ENCODE measurements around the gene HNRNPAB.
"Not testable (repeated sequence)": the region's sequence is repeated elsewhere in the genome, so short reads cannot be mapped to it uniquely, and the experiment has no call there.

HNRNPAB gene

DNA sequence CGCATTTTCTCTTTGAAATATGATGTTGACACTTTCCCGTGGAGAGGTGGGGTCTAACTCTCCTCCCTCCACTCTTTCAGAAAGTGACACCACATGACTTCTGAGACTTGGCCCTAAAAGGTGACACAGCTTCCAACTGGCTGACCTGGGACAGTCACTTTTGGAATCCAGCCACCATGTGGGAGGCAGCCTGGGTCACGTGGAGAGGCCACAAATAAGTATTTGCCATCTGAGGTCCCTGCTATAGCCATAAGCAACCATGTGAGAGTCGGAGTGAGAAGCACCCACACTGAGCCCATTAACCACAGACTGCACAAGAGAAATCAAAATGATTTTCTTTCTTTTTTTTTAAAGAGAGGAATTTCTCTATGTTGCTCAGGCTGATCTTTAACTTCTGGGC, 32.3 kb downstream of the HNRNPAB start:
- no peak for DNase-seq (ENCODE audit: low spot score)
- in situ Hi-C loops (cut with MboI; ENCODE audit: low pct_unique_long_range_greater_than_20kb, low sequenced_read_pairs, unreplicated experiment), result no loop called here
- TF ChIP-seq CTCF (IDR thresholded peaks at IDR 0.05; ENCODE audit: extremely low read depth, insufficient read depth, missing control alignments), result no peak

GRCh38 chr5:178237431-178238312, 33.3 kb downstream of the HNRNPAB start:
- no peak for DNase-seq (ENCODE audit: low spot score)
- TF ChIP-seq CTCF (IDR thresholded peaks at IDR 0.05; ENCODE audit: extremely low read depth, insufficient read depth, missing control alignments), result no peak
- in situ Hi-C loops (cut with MboI; ENCODE audit: low pct_unique_long_range_greater_than_20kb, low sequenced_read_pairs, unreplicated experiment), result no loop called here

DNA sequence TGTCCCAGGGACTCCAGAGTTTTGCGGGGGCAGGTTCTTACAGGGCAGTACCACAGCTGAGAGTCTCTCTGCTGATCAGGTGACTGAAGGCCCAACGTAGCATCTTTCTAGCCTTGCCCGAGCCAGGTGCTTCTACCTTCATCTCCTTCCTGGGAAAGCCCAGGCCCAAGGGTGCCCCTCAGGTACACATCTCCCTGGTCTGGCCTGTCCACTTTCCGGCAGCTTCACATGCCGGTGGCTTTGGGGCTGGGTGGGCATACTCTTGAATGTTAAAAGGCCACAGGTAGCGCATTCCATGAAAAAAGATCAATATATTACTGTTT, 33.9 kb downstream of the HNRNPAB start:
- no peak for DNase-seq (ENCODE audit: low spot score)
- in situ Hi-C loops (cut with MboI; ENCODE audit: low pct_unique_long_range_greater_than_20kb, low sequenced_read_pairs, unreplicated experiment), result no loop called here
- TF ChIP-seq CTCF (IDR thresholded peaks at IDR 0.05; ENCODE audit: extremely low read depth, insufficient read depth, missing control alignments), result no peak

- no peak for DNase-seq (ENCODE audit: low spot score)
- in situ Hi-C loops (cut with MboI; ENCODE audit: low pct_unique_long_range_greater_than_20kb, low sequenced_read_pairs, unreplicated experiment), result no loop called here
- TF ChIP-seq CTCF (IDR thresholded peaks at IDR 0.05; ENCODE audit: extremely low read depth, insufficient read depth, missing control alignments), result no peak
Observed at GRCh38 chr5:178238711-178239592, 34.6 kb downstream of the HNRNPAB start.

- in situ Hi-C loops (cut with MboI; ENCODE audit: low pct_unique_long_range_greater_than_20kb, low sequenced_read_pairs, unreplicated experiment); DNase-seq (ENCODE audit: low spot score): not testable (repeated sequence)
Observed at GRCh38 chr5:178239626-178240301, 35.4 kb downstream of the HNRNPAB start.

GRCh38 chr5:178240341-178240741, 36.0 kb downstream of the HNRNPAB start:
- TF ChIP-seq CTCF (IDR thresholded peaks at IDR 0.05; ENCODE audit: extremely low read depth, insufficient read depth, missing control alignments), result no peak
- DNase-seq (ENCODE audit: low spot score), result no peak
- in situ Hi-C loops (cut with MboI; ENCODE audit: low pct_unique_long_range_greater_than_20kb, low sequenced_read_pairs, unreplicated experiment), result no loop called here
